Adrenal gland (tissue), 12 donors: ENCODE measurements around the gene MAVS. TPM values are rescaled to one million over a fixed set of nuclear protein-coding genes. Genes with fewer than 3 reads are reported as not detected.

Experiments used
- DNase-seq, 7 donors: peaks; one replicate each; pipeline ENCODE4 v3.0.0-alpha.2; 2019 to 2020
- H3K27ac ChIP-seq, 5 donors: fragments of 200-600 bp; sonication (generic) in 4 of 5; 1 replicate in 3 of 5; 2 replicates in 2 of 5; pipeline versions ENCODE4 v1.5.1 to v1.8.0; 2016 to 2020; ENCODE audit warnings: mild to moderate bottlenecking in 1 of 5
- H3K27me3 ChIP-seq: fragments of 200-600 bp; 2 replicates; pipeline ENCODE4 v1.8.0; 2021
- H3K36me3 ChIP-seq, 2 donors: fragments of 200-600 bp; replicated peaks in 1 of 2; 1 replicate in 1 of 2; 2 replicates in 1 of 2; pipeline versions ENCODE4 v1.5.1 to v1.8.0; 2018 to 2022
- H3K4me1 ChIP-seq, 2 donors: fragments of 200-600 bp; replicated peaks in 1 of 2; 1 replicate in 1 of 2; 2 replicates in 1 of 2; pipeline versions ENCODE4 v1.5.1 to v1.8.0; 2018 to 2021
- H3K4me3 ChIP-seq, 4 donors: fragments of 200-600 bp; sonication (generic) in 3 of 4; one replicate each; pipeline ENCODE4 v1.5.1; 2016 to 2018
- H3K9me3 ChIP-seq, 3 donors: fragments of 200-600 bp; sonication (generic) in 1 of 3; replicated peaks in 1 of 3; 1 replicate in 2 of 3; 2 replicates in 1 of 3; pipeline versions ENCODE4 v1.5.1 to v1.8.0; 2016 to 2021
- POLR2A ChIP-seq, 2 donors: fragments of 450-650 bp; IDR thresholded peaks; one replicate each; pipeline ENCODE4 v1.6.1; 2017; ENCODE audit warnings: antibody characterized with exemption in 2 of 2, mild to moderate bottlenecking in 2 of 2, moderate library complexity in 1 of 2
- WGBS, 4 donors: extraction: QIAGEN DNeasy Blood & Tissue Kit in 2 of 4; methylation state at CpG; one replicate each; pipeline versions ENCODE4 v1.1.5 to v1.1.7; 2013 to 2017; 5-methylcytosine and 5-hydroxymethylcytosine counted together
- intact Hi-C, 2 donors: fragments of 100-400 bp; cut with DNase I; formaldehyde crosslinking; loops; one replicate each; pipeline versions ENCODE4 v1.14.1 to v1.15.0; 2022 to 2023
- polyA plus RNA-seq, 3 donors: library from polyadenylated mRNA; stranded (reverse); fragments of 200-250 nt in 2 of 3; fragments of 350-450 nt in 1 of 3; fragmentation: Illumina TruSeq in 1 of 3; extraction: RNeasy Lipid Tissue Mini Kit (QIAGEN cat#74804) in 1 of 3; gene quantifications; one replicate each; pipeline ENCODE4 v1.2.3, GENCODE V29; 2013 to 2014
- total RNA-seq, 9 donors: library from RNA; depleted of rRNA in 4 of 9; stranded (reverse); fragments of >200 nt in 4 of 9; fragments of 120-200 nt in 1 of 9; fragmentation: NEBNext Ultra II Directional in 1 of 9; extraction: Animal tissue kit (Norgen Biotek cat#: 25700) in 1 of 9; gene quantifications; one replicate each; pipeline versions ENCODE4 v1.1.0 to v1.2.4, GENCODE V29; 2013 to 2023
- TF ChIP-seq, protein P1 (sequence below), 6 experiments: fragments of 450-650 bp in 4 of 6; fragments of 200-600 bp in 2 of 6; sonication (generic) in 1 of 6; IDR thresholded peaks; 1 replicate in 5 of 6; 2 replicates in 1 of 6; pipeline versions ENCODE4 v1.5.1 to v1.8.0; 2016 to 2021; ENCODE audit warnings: antibody characterized with exemption in 6 of 6, mild to moderate bottlenecking in 2 of 6, moderate library complexity in 1 of 6
- donor health status: healthy with polysubstance abuse.
- donor health status: Bipolar disorder and iron deficiency.
- donor health status: DM: yes; HTN: yes; CAD: no.
- donor health status: DM: no; HTN: no; CAD: no.
- donor health status: DM: no; HTN: no; CAD: no.
- donor health status: DM: yes; HTN: yes; CAD: no.

Gene MAVS
- total and polyA plus RNA-seq, 12 donors = 10.0 to 46.7 (median 31.4) TPM

DNA sequence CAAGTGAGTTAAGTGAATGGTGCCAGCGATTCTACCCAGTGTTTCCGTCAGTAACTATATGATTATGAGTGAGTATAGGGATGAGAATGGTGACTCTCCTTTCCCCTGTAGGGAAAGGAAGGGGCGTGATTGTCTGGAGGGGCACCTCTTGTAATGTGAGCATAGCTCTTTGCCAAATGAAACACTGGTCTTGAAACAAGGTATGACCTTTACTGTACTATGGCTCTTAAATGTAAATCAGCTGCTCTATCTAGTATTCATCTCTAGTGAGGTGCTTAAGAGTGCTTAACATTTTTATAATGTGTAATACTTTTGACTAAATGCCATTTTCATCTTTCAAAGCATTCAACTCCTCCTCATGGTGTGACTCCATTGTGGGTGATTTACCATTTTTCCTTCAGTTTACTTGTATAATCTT, 53.6 kb downstream of the MAVS start:
- DNase-seq = no peak
- no peaks in the 10 kb centered on the region for H3K27me3 ChIP-seq
- no peaks in the 10 kb centered on the region for H3K9me3 ChIP-seq
- WGBS, 4 donors = 76 to 86% (median 81%) methylated on average over 3 of the region's 3 CpGs
- TF ChIP-seq, protein P1, sequence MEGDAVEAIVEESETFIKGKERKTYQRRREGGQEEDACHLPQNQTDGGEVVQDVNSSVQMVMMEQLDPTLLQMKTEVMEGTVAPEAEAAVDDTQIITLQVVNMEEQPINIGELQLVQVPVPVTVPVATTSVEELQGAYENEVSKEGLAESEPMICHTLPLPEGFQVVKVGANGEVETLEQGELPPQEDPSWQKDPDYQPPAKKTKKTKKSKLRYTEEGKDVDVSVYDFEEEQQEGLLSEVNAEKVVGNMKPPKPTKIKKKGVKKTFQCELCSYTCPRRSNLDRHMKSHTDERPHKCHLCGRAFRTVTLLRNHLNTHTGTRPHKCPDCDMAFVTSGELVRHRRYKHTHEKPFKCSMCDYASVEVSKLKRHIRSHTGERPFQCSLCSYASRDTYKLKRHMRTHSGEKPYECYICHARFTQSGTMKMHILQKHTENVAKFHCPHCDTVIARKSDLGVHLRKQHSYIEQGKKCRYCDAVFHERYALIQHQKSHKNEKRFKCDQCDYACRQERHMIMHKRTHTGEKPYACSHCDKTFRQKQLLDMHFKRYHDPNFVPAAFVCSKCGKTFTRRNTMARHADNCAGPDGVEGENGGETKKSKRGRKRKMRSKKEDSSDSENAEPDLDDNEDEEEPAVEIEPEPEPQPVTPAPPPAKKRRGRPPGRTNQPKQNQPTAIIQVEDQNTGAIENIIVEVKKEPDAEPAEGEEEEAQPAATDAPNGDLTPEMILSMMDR (IDR thresholded peaks at IDR 0.05) = no peak
- no peak for TF ChIP-seq POLR2A (IDR thresholded peaks at IDR 0.05)
- no peak overlapping the region for H3K4me3 ChIP-seq
- peak overlapping the region in 1 of 5 donors; percentile 39 for H3K27ac ChIP-seq
- no peaks in the 10 kb centered on the region for H3K36me3 ChIP-seq
- peaks cover 40 to 54% of the 10 kb centered on the region in 2 donors for H3K4me1 ChIP-seq
- intact Hi-C loops = no loop called here

DNA sequence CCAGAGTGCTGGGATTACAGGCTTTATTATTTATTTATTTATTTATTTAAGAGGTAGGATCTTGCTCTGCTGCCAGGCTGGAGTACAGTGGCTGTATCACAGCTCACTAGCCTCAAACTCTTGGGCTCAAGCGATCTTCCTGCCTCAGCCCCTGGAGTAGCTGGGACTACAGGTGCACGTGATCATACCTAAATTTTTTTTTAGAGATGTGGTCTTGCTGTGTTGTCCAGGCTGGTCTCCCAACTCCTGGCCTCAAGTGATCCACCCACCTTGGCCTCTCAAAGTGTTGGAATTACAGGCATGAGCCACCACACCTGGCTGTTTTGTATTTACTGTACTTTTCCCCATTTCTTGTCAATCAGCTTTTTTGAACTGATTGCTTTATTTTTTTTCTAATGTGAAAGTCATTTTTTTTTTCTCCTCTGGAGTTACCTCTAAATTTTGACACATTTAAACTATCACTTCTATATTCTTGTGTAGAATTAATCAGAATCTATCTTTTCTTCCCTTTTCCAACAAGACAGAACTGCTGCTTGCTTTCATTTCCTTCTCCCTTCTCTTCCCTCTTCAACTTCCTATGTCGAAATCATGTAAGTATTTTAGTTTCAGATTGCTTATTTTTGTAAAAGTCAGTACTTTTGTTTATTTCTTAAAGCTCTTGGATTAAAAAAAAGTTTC, 54.5 kb downstream of the MAVS start:
- intact Hi-C loops = no loop called here
- WGBS, 4 donors = 58 to 74% (median 67%) methylated on average over 3 of the region's 3 CpGs
- no peaks in the 10 kb centered on the region for H3K27me3 ChIP-seq
- H3K36me3 ChIP-seq = no peaks in the 10 kb centered on the region
- no peaks in the 10 kb centered on the region for H3K9me3 ChIP-seq
- H3K4me1 ChIP-seq = peaks cover 32 to 52% of the 10 kb centered on the region in 2 donors
- H3K27ac ChIP-seq = peak overlapping the region in 2 of 5 donors; percentile 26 to 31
- TF ChIP-seq, protein P1 (IDR thresholded peaks at IDR 0.05) = no peak
- TF ChIP-seq POLR2A (IDR thresholded peaks at IDR 0.05) = no peak
- DNase-seq = peak in 1 of 7 donors; percentile 42
- H3K4me3 ChIP-seq = peak overlapping the region in 1 of 4 donors; percentile 17

DNA sequence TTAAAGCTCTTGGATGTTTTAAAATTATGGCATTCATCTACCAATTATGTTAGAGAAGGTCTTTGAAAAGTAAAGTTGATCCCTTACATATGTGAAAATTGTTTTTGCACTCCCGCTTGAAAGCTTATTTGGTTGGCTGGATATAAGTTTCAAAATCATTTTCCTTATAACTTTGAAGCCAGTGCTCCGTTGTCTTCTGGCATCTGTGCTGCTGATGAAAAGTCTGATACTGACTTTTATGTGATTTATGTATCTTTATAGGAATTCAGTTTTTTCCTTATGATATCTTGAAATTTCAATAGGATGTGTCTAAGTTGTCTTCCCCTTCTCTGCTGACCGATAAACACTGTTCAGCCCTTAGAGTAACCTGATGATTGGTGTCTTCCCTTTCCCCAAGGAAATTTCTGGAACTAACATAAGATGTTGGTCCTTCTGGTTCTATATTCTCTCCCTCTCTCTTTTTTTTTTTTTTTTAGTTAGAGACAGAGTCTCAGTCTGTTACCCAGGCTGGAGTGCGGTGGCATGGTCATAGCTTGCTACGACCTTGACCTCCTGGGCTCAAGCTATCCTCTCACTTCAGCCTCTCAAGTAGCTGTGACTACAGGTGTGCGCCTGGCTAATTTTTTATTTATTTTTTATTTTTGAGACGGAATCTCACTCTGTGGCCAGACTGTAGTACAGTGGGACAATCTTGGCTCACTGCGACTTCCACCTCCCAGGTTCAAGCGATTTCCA, 55.2 kb downstream of the MAVS start:
- Histone ChIP-seq H3K27ac (peak overlapping the region in 2 of 5 donors; percentile 26 to 32), H3K4me1 (peaks cover 31 to 45% of the 10 kb centered on the region in 2 donors), H3K9me3 (no peaks in the 10 kb centered on the region), H3K36me3 (no peaks in the 10 kb centered on the region), H3K4me3 (peak overlapping the region in 1 of 4 donors; percentile 17), H3K27me3 (no peaks in the 10 kb centered on the region)
- intact Hi-C loops = no loop called here
- TF ChIP-seq POLR2A (IDR thresholded peaks at IDR 0.05) = no peak
- TF ChIP-seq, protein P1 (IDR thresholded peaks at IDR 0.05) = no peak
- 57 to 62% (median 60%) methylated on average over 9 of the region's 9 CpGs for WGBS, 4 donors
- peak in 1 of 7 donors; percentile 46 for DNase-seq

DNA sequence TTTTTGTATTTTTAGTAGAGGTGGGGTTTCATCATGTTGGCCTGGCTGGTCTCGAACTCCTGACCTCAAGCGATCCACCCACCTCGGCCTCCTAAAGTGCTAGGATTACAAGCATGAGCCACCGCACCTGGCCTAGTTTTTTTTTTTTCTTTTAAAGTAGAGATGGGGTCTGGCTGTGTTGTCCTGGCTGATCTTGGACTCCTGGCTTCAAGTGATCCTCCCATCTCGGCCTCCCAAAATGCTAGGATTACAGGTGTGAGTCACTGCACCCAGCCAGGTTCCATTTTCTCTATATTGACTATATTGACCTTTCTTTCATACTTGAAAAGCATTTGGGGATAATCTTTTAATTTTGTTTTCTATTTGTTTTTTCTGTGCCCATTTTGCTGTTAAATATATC, 55.8 kb downstream of the MAVS start:
- peak overlapping the region in 1 of 5 donors; percentile 26 for H3K27ac ChIP-seq

More for the DNA sequence above, 55.8 kb downstream of the MAVS start:
- intact Hi-C loops = no loop called here
- WGBS, 4 donors = 85 to 89% (median 88%) methylated on average over 5 of the region's 5 CpGs
- Histone ChIP-seq H3K4me1 (peaks cover 25 to 44% of the 10 kb centered on the region in 2 donors), H3K4me3 (no peak overlapping the region), H3K36me3 (no peaks in the 10 kb centered on the region), H3K9me3 (no peaks in the 10 kb centered on the region), H3K27me3 (no peaks in the 10 kb centered on the region)
- TF ChIP-seq, protein P1 (IDR thresholded peaks at IDR 0.05) = no peak
- peak in 1 of 7 donors; percentile 36 for DNase-seq
